ENCODE measurements around the gene SLC25A45. TPM values are rescaled to one million over a fixed set of nuclear protein-coding genes. Genes with fewer than 3 reads are reported as not detected.

SLC25A45 gene
- total RNA-seq: 1 to 10 TPM; 2.2 to 5.6 (median 5.2) TPM

- peak; percentile 84 for TF ChIP-seq POLR2A (IDR thresholded peaks at IDR 0.05)
- TF ChIP-seq POLR2AphosphoS5 (IDR thresholded peaks at IDR 0.05): peak; percentile 61 to 84 (median 76)
- TF ChIP-seq CTCF (IDR thresholded peaks at IDR 0.05): peak; percentile 81 to 99 (median 89)
- peak; percentile 67 for TF ChIP-seq EP300 (IDR thresholded peaks at IDR 0.05; ENCODE audit: low read depth)
- H3K9me3 ChIP-seq: no peaks in the 10 kb centered on the region
- H3K27me3 ChIP-seq: no peaks in the 10 kb centered on the region
- H3K36me3 ChIP-seq: no peaks in the 10 kb centered on the region
- intact Hi-C loops (cut with DNase I; ENCODE audit: low total_unique reads) (loop anchor here (2.0 to 5.0 kb wide), 2 partner anchors 37 to 130 kb away; no protein-coding TSS in a partner anchor), in situ Hi-C loops (cut with MboI; ENCODE audit: low pct_ligation_motif_present in 1 of 4, low pct_unique_long_range_greater_than_20kb in 1 of 4, low sequenced_read_pairs in 3 of 4) (no loop called here)
- H3K27ac ChIP-seq: peak within 1 kb of the TSS; percentile 88 to 98 (median 98)
- peak; percentile 94 for DNase-seq
- H3K4me3 ChIP-seq: peak within 1 kb of the TSS; percentile 10 to 35 (median 28)
- peaks cover 44 to 60% (median 50%) of the 10 kb centered on the region in 4 donors for H3K4me1 ChIP-seq
- WGBS, 2 donors (ENCODE audit: low coverage in 1 of 2): 0 to 1% methylated on average over 3 to 27 of the region's 27 CpGs
These were observed at the start of gene SLC25A45 for GRCh38 chr11:65382033-65382803. Gene SLC25A45, minus strand, starts transcription at chr11:65382646. Its CDS starts 695 bp downstream, at chr11:65381951.

- Histone ChIP-seq H3K27ac (peak overlapping the region; percentile 100), H3K4me3 (peak overlapping the region in 1 of 4 donors; percentile 81), H3K27me3 (no peaks in the 10 kb centered on the region), H3K4me1 (peaks cover 27 to 99% (median 51%) of the 10 kb centered on the region in 4 donors), H3K9me3 (no peaks in the 10 kb centered on the region), H3K36me3 (peaks cover 0 to 26% (median 13%) of the 10 kb centered on the region in 4 donors)
- intact Hi-C loops (cut with DNase I; ENCODE audit: low total_unique reads) (no loop called here), in situ Hi-C loops (cut with MboI; ENCODE audit: low pct_ligation_motif_present in 1 of 4, low pct_unique_long_range_greater_than_20kb in 1 of 4, low sequenced_read_pairs in 3 of 4) (no loop called here)
- 44 to 45% methylated on average over 4 of the region's 4 CpGs for WGBS, 2 donors (ENCODE audit: low coverage in 1 of 2)
- TF ChIP-seq CTCF (IDR thresholded peaks at IDR 0.05) (no peak), POLR2A (IDR thresholded peaks at IDR 0.05) (no peak), POLR2AphosphoS5 (IDR thresholded peaks at IDR 0.05) (peak; percentile 44 to 85 (median 52)), EP300 (IDR thresholded peaks at IDR 0.05; ENCODE audit: low read depth) (no peak)
- DNase-seq: peak; percentile 32
These were observed 49.1 kb upstream of the SLC25A45 start for GRCh38 chr11:65431451-65432099.

- peak; percentile 3 to 81 (median 42) for TF ChIP-seq POLR2AphosphoS5 (IDR thresholded peaks at IDR 0.05)
- peak in 1 of 5 experiments; percentile 13 for TF ChIP-seq CTCF (IDR thresholded peaks at IDR 0.05)
- peak; percentile 3 for TF ChIP-seq POLR2A (IDR thresholded peaks at IDR 0.05)
- no peak for TF ChIP-seq EP300 (IDR thresholded peaks at IDR 0.05; ENCODE audit: low read depth)
- Histone ChIP-seq H3K36me3 (peaks cover 0 to 22% (median 9%) of the 10 kb centered on the region in 4 donors), H3K4me3 (peak overlapping the region in 3 of 4 donors; percentile 4 to 81 (median 8)), H3K4me1 (peaks cover 27 to 93% (median 52%) of the 10 kb centered on the region in 4 donors), H3K9me3 (no peaks in the 10 kb centered on the region), H3K27me3 (no peaks in the 10 kb centered on the region), H3K27ac (peak overlapping the region; percentile 100)
- intact Hi-C loops (cut with DNase I; ENCODE audit: low total_unique reads): no loop called here
- peak; percentile 26 for DNase-seq
- in situ Hi-C loops (cut with MboI; ENCODE audit: low pct_ligation_motif_present in 1 of 4, low pct_unique_long_range_greater_than_20kb in 1 of 4, low sequenced_read_pairs in 3 of 4): no loop called here
- WGBS, 2 donors (ENCODE audit: low coverage in 1 of 2): 29 to 44% methylated on average over 6 of the region's 6 CpGs
These were observed 48.2 kb upstream of the SLC25A45 start for GRCh38 chr11:65430406-65431217.

Data from transverse colon (tissue), 4 donors.